Activated CD4-positive, alpha-beta T cell treated with anti-CD3 and anti-CD28 coated beads, Interleukin-2, amount 10 ng/mL, durations not matched to agents 7 days and 5 days (primary cell): ENCODE data around the gene HRNR. TPM values are rescaled to one million over a fixed set of nuclear protein-coding genes. Genes with fewer than 3 reads are reported as not detected.
A peak's percentile ranks its signal among the peaks of the same experiment; 100 is the strongest.

Source experiments
- CTCF ChIA-PET: fragments of 350-600 bp; sonication (Branson Sonifier 250); formaldehyde crosslinking; loops from one replicate; lab custom pipeline; 2021; ENCODE audit warnings: antibody characterized with exemption; lab: Charles Lee
- POLR2A ChIA-PET: fragments of 350-600 bp; sonication (Branson Sonifier 250); formaldehyde crosslinking; loops from one replicate; lab custom pipeline; 2021; ENCODE audit warnings: antibody characterized with exemption; lab: Charles Lee
- DNase-seq: peaks from one replicate; pipeline ENCODE4 v3.0.0-alpha.2; 2020
- H3K27ac Mint-ChIP-seq: one replicate; pipeline ENCODE4 v1.8.0; 2021; ENCODE audit warnings: mild to moderate bottlenecking, moderate library complexity, mixed read lengths
- H3K27me3 Mint-ChIP-seq: one replicate; pipeline ENCODE4 v1.8.0; 2021; ENCODE audit warnings: mixed read lengths
- H3K36me3 Mint-ChIP-seq: one replicate; pipeline ENCODE4 v1.8.0; 2021; ENCODE audit warnings: low read depth, mixed read lengths
- H3K4me1 Mint-ChIP-seq: one replicate; pipeline ENCODE4 v1.8.0; 2021; ENCODE audit warnings: mixed read lengths
- H3K4me3 Mint-ChIP-seq: one replicate; pipeline ENCODE4 v1.8.0; 2021; ENCODE audit warnings: mild to moderate bottlenecking, moderate library complexity, mixed read lengths
- H3K9me3 Mint-ChIP-seq: one replicate; pipeline ENCODE4 v1.8.0; 2021; ENCODE audit warnings: mixed read lengths
- total RNA-seq, 2 experiments: library from RNA; stranded (reverse); gene quantifications; one replicate each; pipeline ENCODE4 v1.2.3, GENCODE V29; 2021

Gene HRNR
- total RNA-seq, 2 experiments from 2014 or later: not detected

DNA sequence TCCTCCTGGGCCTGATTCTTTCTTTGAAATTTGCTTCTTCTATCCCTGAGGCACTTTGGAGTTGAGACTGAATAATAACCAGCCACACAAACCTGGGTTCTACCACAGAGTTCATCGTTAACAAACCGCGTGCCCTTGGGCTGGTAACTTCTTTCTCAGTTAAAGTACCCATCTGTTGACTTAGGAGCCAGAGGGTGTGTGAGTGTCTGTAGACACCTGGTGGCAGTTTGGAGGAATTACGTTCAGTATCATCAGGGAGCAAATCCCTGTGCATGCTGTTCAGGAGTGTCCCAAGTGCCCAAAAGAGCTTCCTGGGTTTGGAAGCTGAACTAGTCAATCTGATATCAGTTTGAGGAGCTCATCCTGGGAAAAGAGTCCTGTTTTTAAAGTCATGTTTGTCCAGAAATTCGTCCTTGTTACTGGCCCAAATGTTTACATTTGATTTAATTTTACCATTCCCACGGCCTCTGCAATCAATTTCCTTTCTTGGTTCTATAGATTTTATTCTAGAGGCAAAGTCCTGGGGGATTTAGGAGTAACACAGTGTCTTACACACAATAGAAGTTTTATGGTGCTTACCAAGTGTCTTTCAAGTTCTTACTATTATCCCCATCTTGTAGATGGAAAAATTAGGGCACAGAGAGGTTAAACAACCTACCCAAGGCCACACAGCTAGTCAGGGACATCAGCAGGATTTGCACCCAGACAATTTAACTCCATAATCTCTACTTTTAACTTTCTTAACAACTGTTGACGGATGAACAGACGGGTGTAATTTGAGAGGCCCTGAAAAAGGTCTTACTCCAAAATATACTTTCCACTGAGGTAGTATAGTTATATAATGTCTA is 38.2 kb downstream of the HRNR start:
- H3K27me3 Mint-ChIP-seq: peaks cover 24% of the 10 kb centered on the region
- H3K9me3 Mint-ChIP-seq: no peaks in the 10 kb centered on the region
- POLR2A ChIA-PET: no interaction called here
- H3K4me3 Mint-ChIP-seq: no peak overlapping the region
- CTCF ChIA-PET: interaction anchor here (0.6 to 5.9 kb wide), 9 partner anchors 11 to 273 kb away, joined by 3 to 53 read pairs (median 4); no protein-coding TSS in a partner anchor
- peak; percentile 47 for DNase-seq
- no peak overlapping the region for H3K27ac Mint-ChIP-seq
- H3K4me1 Mint-ChIP-seq: peaks cover 6% of the 10 kb centered on the region
- no peaks in the 10 kb centered on the region for H3K36me3 Mint-ChIP-seq

DNA sequence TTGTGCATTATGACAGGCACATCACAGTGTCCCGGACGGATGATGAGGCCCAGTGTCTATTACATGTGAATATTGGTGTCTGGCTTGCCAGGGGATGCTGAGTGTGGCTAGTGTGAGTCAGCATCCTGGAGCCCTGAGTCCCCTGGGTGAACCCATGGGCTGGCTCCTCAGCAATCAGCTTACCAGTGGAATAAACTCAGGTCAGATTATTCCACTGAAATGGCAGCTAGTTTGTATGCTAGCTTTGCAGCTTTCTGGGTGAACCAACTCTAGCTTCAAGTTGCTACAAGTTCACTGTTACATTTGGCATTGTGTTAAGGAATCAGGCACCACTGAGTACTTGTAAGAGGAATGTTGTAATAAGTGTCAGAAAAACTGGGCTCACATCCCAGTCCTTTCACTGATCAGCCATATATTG is 41.0 kb downstream of the HRNR start:
- ChIA-PET POLR2A (interaction anchor here (1.1 kb wide), 1 partner anchor 133 kb away, joined by 3 read pairs; no protein-coding TSS in a partner anchor), CTCF (interaction anchor here (1.0 to 3.4 kb wide), 6 partner anchors 8 to 135 kb away, joined by 3 to 11 read pairs (median 4); no protein-coding TSS in a partner anchor)
- no peak overlapping the region for H3K4me3 Mint-ChIP-seq
- no peak for DNase-seq
- H3K27me3 Mint-ChIP-seq: peaks cover 14% of the 10 kb centered on the region
- no peak overlapping the region for H3K27ac Mint-ChIP-seq
- no peaks in the 10 kb centered on the region for H3K9me3 Mint-ChIP-seq
- peaks cover 1% of the 10 kb centered on the region for H3K4me1 Mint-ChIP-seq
- H3K36me3 Mint-ChIP-seq: no peaks in the 10 kb centered on the region

DNA sequence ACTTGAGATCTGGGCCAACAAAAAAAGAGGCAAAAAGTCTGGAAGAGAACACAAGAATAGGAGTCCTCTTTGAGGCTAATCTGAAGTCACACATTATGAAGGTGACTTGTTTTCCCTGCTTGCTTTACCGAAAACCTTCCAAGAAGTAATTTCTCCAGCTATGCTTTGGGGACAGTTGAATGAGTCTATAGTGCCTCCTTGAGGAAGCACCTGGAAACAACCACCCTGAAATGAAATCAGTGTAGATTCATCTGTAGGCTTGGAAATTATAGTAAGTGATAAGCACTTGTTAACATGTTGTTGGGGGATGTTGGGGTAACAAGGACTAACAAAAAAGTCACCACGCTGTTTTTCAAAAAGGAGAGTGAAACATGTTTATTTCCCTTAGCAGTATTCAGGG is 41.6 kb downstream of the HRNR start:
- no peaks in the 10 kb centered on the region for H3K36me3 Mint-ChIP-seq
- H3K9me3 Mint-ChIP-seq: no peaks in the 10 kb centered on the region
- DNase-seq: peak; percentile 14
- ChIA-PET CTCF (interaction anchor here (0.8 to 1.8 kb wide), 4 partner anchors 72 to 134 kb away, joined by 3 to 7 read pairs (median 4); no protein-coding TSS in a partner anchor), POLR2A (interaction anchor here (1.1 kb wide), 1 partner anchor 132 kb away, joined by 3 read pairs; no protein-coding TSS in a partner anchor)
- H3K27ac Mint-ChIP-seq: no peak overlapping the region
- no peak overlapping the region for H3K4me3 Mint-ChIP-seq
- peaks cover 14% of the 10 kb centered on the region for H3K27me3 Mint-ChIP-seq
- peaks cover 1% of the 10 kb centered on the region for H3K4me1 Mint-ChIP-seq

DNA sequence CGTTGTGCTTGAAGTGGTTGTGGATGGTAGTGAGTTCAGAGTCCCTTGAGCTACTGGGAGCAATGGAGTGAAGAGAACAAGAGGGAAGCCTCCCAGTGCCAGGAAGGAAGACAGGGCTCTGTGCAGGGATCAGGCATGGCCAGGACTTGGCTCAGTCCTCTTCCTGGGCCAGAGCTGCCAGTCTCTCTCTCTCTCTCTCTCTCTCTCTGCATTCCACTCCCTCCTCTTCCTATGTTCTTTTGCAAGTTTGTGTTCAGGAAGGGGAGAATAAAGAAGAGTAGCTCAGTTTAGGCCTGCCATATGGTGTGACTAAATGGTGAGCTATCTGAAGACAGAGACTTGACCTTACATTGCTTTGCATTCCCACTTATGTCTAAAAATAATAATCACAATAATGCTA is 44.4 kb downstream of the HRNR start:
- H3K27me3 Mint-ChIP-seq: peaks cover 13% of the 10 kb centered on the region
- H3K9me3 Mint-ChIP-seq: peaks cover 2% of the 10 kb centered on the region
- CTCF ChIA-PET: interaction anchor here (0.6 to 2.6 kb wide), 3 partner anchors 9 to 74 kb away, joined by 3 to 9 read pairs (median 4); partner anchors contain the start of gene RPTN
- POLR2A ChIA-PET: no interaction called here
- no peak overlapping the region for H3K27ac Mint-ChIP-seq
- H3K4me3 Mint-ChIP-seq: no peak overlapping the region
- no peak for DNase-seq
- no peaks in the 10 kb centered on the region for H3K36me3 Mint-ChIP-seq
- H3K4me1 Mint-ChIP-seq: no peaks in the 10 kb centered on the region

DNA sequence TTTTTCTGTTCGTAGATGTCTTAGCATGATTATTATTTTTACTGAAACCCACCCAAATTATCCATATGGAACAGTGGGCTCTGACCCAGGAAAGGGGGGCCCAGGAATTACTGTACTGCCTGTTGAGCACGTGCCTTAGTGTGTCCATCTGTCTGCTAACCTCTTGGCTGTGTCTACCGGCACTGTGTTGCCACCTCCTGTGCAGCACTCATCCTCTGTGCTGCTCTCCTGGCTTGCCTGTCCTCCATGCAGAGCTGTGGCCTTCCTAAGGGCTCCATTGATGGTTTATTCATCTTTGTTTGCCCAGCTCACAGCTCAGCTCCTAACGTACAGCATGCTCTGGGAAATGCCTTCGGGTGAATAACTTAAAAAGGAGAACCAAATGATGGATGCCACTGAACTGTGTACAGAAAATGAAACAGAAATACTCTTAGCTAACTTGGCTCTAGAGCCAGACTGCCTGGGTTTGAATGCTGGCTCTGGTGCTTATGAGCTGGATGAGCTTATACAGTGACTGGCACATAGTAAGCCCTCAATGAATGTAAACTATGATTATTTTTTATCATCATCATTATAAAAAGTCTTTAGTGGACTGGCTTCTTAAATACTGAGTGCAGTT is 53.6 kb downstream of the HRNR start:
- no peak overlapping the region for H3K4me3 Mint-ChIP-seq
- ChIA-PET CTCF (interaction anchor here (1.1 kb wide), 1 partner anchor 289 kb away, joined by 3 read pairs; no protein-coding TSS in a partner anchor), POLR2A (no interaction called here)
- H3K4me1 Mint-ChIP-seq: peaks cover 12% of the 10 kb centered on the region
- peaks cover 2% of the 10 kb centered on the region for H3K36me3 Mint-ChIP-seq
- H3K9me3 Mint-ChIP-seq: no peaks in the 10 kb centered on the region
- DNase-seq: no peak
- H3K27me3 Mint-ChIP-seq: peaks cover 10% of the 10 kb centered on the region
- no peak overlapping the region for H3K27ac Mint-ChIP-seq

DNA sequence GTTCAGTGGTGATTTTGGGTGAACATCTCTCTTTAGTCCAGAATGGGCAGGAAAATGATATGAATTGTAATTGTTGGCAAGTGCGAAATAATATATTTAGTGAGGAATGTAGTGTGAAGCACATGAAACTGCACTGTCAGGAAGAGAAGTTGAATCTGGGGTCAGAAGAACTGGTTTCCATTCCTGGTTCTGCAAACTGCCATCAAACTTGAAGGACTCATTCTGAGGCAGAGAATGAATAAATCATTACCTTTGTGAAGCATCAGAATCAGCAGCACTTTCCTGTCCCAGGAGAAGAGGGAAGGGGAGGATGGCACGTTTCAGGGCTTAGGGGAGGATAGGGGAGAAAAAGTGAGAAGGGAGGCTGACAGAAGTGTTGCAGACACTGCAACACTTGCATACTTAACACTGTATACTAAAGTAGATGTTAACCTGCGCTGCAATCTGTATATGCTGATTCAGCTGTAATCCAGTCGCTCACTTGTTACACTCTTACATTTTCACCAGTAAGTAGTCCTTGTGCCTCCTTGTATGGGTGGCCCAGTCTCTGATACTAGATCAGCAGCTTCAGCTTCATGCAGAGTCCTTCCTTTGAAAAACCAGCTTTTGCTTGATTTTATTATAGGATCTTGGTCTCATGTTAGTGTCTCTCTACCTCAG is 54.5 kb downstream of the HRNR start:
- H3K27ac Mint-ChIP-seq: no peak overlapping the region
- peaks cover 13% of the 10 kb centered on the region for H3K4me1 Mint-ChIP-seq
- CTCF ChIA-PET: no interaction called here
- H3K27me3 Mint-ChIP-seq: peaks cover 8% of the 10 kb centered on the region
- peaks cover 3% of the 10 kb centered on the region for H3K36me3 Mint-ChIP-seq
- POLR2A ChIA-PET: no interaction called here
- no peaks in the 10 kb centered on the region for H3K9me3 Mint-ChIP-seq
- no peak for DNase-seq
- no peak overlapping the region for H3K4me3 Mint-ChIP-seq

DNA sequence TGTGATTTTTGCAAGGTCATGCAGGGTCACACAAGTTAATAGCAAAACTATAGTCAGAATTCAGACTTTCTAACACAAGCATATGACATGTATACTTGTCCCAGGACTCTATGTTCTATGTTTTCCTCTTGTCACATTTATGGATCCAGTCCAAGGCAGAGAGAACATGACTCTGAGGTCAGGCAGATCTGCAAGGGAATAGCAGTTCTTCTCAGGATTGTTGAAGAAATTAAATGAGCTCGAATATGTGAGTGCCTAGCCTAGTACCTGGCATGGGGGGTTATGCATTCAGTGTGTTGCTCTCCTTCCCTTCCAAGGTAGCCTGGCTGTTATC is 55.5 kb downstream of the HRNR start:
- Mint-ChIP-seq H3K36me3 (peaks cover 3% of the 10 kb centered on the region), H3K27me3 (peaks cover 15% of the 10 kb centered on the region), H3K4me1 (peaks cover 13% of the 10 kb centered on the region), H3K4me3 (no peak overlapping the region), H3K9me3 (no peaks in the 10 kb centered on the region), H3K27ac (no peak overlapping the region)
- ChIA-PET POLR2A (no interaction called here), CTCF (interaction anchor here (0.6 kb wide), 1 partner anchor 1073 kb away, joined by 4 read pairs; no protein-coding TSS in a partner anchor)
- no peak for DNase-seq

DNA sequence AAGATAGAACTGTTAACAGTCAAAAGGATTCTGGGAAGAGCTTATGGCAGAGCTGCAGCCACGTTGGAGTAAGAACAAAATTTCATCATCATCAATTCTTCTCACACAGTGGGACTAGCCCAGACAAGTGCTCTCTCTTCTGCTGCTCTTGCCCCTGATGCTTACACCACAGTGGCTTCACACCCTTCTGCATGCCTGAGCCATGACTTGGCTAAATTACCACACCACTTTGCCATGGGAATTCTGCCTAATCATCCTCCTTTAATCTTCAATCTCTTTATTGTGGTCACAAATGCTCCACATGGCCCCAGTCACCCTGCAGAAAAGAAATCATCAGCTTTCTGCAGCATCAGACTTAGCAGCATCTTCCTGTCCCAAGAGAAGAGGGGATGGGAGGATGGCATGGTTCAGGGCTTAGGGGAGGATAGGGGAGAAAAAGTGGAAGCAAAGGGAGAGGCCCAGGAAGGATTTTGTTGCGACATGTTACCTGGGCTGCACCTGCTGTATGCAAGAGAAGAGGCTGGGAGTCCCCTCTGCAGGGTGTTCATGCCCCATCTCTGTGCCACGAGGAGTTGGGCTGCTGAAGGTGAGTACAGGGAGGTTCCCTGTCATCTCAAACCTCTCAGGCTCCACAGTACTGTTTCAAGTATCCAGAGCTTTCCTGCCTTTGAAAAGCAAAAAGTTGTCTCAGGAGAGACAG is 56.0 kb downstream of the HRNR start:
- no peaks in the 10 kb centered on the region for H3K9me3 Mint-ChIP-seq
- ChIA-PET CTCF (no interaction called here), POLR2A (no interaction called here)
- H3K4me1 Mint-ChIP-seq: peaks cover 13% of the 10 kb centered on the region
- H3K36me3 Mint-ChIP-seq: peaks cover 3% of the 10 kb centered on the region
- no peak for DNase-seq
- peak overlapping the region; percentile 10 for H3K27ac Mint-ChIP-seq
- no peak overlapping the region for H3K4me3 Mint-ChIP-seq
- H3K27me3 Mint-ChIP-seq: peaks cover 14% of the 10 kb centered on the region

DNA sequence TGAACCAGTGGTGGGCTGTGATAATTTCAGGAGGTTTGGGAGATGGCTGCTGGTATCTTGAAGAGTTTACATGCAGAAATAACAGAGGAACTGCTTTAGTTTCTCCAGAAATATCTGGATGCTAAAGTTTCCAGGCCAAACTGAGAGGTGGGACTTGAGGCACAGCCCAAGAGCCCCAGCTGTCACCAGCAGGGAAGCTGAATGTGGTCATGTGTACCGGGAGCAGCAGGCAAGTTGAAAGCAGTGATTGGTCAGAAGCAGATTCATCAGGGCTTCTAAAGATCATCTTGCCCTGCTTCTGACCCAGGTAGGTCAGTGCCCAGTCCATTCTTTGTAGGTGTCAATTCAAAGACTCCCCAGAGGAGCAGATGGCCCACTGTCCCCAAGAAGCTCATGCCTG is 57.0 kb downstream of the HRNR start:
- Mint-ChIP-seq H3K36me3 (peaks cover 3% of the 10 kb centered on the region), H3K27ac (no peak overlapping the region), H3K27me3 (peaks cover 19% of the 10 kb centered on the region), H3K4me3 (no peak overlapping the region), H3K9me3 (no peaks in the 10 kb centered on the region), H3K4me1 (peaks cover 13% of the 10 kb centered on the region)
- CTCF ChIA-PET: interaction anchor here (0.9 kb wide), 1 partner anchor 16 kb away, joined by 5 read pairs; no protein-coding TSS in a partner anchor
- DNase-seq: no peak
- POLR2A ChIA-PET: no interaction called here

DNA sequence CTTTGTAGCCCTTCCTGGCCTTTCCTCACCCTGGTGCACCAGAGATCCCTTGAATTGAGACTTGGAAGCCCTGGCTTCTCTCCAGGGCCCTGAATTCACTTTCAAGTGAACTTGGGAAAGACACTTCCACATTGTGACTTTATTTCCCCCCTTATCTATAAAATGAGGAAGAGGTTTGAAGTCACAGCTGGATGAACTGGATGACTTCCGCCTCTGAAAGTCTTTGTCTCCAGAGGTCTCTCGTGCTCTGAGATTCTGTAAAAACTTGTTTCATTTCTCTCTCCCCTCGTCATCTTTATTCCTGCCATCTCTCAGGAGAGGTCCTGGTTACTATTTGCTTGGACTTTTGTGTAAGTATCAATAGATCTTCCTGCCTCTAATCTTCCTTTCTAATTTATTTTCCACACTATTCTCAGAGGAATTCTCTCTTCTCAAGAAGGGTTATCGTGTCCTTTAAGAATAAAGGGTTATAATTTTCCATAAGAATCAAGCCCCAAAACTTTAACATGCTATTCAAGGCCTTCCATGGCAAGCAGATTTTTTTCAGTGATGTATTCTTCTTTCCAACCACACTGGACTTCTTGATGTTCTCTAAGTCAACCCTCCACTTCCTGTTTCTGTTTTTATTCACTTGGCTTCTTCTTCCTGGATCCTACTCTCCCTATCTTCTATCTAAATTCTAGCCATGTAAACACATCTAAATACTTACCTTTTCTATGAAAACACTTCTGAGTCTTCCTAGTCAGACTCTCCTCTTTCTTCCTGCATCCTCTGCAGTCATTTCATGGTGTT is 58.5 kb downstream of the HRNR start:
- no peak for DNase-seq
- Mint-ChIP-seq H3K36me3 (peaks cover 3% of the 10 kb centered on the region), H3K9me3 (no peaks in the 10 kb centered on the region), H3K27ac (no peak overlapping the region), H3K4me1 (peaks cover 13% of the 10 kb centered on the region), H3K4me3 (no peak overlapping the region), H3K27me3 (peaks cover 18% of the 10 kb centered on the region)
- ChIA-PET POLR2A (no interaction called here), CTCF (no interaction called here)

DNA sequence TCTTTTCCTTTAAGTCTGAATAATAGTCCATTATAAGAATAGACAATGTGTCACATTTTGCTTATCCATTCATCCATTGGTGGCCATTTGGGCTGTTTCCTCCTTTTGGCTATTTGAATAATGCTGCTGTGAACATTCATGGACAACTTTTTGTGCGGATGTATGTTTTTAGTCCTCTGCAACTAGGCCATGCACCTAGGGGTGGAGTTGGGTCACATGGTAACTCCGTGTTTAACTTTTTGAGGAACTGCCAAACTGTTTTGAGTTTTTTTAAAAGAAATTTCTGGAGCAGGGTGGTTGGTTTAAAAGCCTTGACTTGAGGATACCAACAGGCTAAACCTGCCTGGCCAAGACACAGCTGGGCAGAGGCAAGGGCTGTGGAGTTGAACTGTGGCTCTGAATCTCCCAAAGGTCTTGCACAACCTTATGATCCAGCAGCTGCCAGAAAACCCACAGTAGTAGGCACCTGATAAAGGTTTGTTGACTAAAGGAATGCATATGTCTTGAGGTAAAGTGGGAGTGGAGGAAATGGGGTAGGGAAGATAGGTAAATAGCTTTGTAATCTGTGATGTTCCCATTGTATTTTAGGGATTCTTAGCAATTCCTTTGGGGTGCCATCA is 59.4 kb downstream of the HRNR start:
- DNase-seq: no peak
- Mint-ChIP-seq H3K27ac (no peak overlapping the region), H3K4me1 (peaks cover 13% of the 10 kb centered on the region), H3K9me3 (no peaks in the 10 kb centered on the region), H3K4me3 (no peak overlapping the region), H3K27me3 (peaks cover 20% of the 10 kb centered on the region), H3K36me3 (peaks cover 3% of the 10 kb centered on the region)
- POLR2A ChIA-PET: no interaction called here
- CTCF ChIA-PET: interaction anchor here (0.9 to 1.1 kb wide), 2 partner anchors 21 to 294 kb away, joined by 3 to 4 read pairs; no protein-coding TSS in a partner anchor
